NCI-H128 (cell line): ENCODE data around the gene CACNA1A.
"Not testable (repeated sequence)": the region's sequence is repeated elsewhere in the genome, so short reads cannot be mapped to it uniquely, and the experiment has no call there.

Source experiments
- DNase-seq: peaks from one replicate; lab custom pipeline; 2025; ENCODE audit not compliant: unreplicated experiment; lab: John Stamatoyannopoulos, UW

CACNA1A gene

DNA sequence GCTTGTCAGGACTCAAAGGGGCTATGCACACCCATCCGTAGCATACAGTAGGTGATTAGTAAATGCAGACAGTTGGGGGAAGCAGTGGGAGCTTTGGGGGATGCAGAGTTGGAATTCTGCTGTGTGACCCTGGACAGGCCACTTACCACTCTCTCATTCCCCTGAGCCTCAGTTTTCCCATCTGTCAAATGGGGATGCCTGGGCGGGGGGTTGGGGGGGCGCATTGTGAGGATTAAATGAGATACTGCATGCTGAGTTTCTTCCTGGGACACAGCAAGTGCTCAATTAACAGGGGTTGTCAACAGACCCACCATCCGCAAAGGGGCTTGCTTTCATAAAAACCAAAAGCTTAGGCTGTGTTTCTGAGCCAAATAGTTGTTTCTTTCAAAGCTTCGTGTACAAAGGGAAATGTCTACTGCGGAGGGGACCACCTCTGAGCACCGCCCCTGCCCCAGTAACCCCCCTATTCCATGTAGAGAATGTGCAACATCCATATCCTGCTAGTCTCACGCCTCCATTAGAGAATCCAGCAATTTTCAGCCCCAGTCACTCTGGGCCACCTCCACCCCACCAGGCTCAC is 223.7 kb downstream of the CACNA1A start:
- no peak for DNase-seq

DNA sequence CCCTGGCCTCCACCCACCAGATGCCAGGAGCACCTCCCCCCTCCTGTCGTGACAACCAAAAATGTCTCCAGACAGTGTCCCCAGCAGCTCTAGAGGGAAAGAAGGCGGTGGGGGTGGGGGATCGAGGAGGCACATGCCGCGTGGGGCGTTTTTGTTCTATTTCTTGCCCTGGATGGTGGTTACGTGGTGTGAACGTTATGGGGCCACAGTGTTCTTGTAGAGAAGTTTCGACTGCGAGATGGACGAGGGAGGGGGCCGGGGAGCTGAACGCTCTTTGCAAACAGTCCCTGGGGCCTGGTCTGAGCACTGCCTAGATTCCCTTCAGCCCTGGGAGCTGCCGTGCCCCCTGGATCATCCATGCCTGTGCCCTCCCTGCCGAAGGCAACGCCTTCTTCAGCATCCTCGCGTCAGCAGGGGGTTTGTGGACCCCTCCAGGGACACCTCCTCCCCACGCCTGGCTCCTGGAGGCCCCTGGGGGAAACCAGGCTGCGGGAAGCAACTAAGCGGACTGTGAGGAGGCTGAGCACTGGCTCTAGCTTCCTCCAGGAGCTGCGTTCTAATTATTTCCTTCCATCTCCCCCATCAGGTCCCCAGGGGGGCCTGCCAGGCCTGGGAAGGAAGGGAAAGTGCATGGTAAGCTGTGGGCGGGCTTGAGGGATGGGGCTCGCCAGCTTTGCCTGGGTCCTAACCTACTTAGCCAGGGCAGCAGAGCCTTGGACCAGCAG is 224.6 kb downstream of the CACNA1A start:
- no peak for DNase-seq

DNA sequence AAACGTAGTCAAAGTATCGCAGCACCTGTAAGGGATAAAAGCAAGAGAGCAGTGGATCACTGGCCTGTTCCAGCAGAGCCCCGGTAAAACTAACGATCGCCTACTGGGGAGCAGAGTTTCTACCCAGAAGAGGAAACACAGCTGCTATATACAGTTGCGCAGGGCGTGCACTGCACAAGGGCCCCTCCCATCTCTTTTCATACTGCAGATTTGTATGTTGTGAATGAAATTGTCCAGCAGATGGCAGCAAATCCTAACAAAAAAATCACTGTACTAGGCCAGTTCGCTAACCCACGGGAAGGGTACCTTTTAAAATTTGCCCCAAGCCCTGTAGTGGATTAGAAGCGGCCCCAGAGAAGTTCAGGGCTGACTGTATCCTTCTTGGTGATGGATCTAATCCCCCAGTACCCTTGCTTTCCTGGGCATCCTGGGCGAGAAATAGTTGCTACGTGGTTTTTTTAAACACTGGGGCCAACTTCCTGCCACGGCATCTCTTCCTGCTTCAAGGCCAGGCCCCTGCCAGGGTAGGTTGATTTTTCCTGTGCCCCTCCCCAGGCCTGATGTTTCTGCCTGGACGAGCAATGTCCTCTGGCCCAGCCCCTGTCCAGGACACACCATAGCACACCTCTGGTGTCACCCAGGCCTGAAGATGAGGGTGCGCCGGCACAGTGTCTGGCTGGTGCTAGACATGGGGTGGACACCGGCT is 229.0 kb downstream of the CACNA1A start:
- peak; percentile 55 for DNase-seq

DNA sequence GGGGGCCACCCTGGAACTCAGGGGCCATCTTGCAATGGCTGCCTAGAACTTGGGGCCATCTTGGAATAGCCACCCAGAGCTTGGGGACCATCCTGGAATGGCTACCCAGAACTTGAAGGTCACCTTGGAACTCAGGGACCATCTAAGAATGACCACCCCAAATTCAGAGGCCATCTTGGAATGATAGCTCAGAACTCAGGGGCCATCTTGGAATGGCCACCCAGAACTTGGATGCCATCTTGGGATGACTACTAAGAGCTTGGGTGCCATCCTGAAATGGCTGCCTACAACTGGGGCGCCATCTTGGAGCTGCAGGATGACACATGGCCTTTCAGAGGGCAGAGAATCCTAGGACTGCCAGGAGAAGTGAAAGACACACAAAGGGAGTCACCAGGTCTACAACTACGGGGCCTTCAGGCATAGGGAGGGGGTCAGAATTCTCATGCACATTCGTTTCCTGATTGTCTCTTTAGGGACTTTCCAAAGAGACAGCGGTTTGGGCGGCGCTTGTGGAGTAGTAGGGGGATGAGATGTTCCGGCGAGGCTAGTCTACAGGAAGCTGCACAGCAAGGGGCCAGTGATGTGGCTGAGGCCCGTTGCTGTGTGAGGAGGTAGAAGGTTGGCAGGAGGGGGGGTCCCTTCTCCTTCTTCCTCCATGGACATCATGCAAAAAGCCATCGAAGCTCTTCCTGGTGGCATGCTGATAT is 231.1 kb downstream of the CACNA1A start:
- DNase-seq = no peak

DNA sequence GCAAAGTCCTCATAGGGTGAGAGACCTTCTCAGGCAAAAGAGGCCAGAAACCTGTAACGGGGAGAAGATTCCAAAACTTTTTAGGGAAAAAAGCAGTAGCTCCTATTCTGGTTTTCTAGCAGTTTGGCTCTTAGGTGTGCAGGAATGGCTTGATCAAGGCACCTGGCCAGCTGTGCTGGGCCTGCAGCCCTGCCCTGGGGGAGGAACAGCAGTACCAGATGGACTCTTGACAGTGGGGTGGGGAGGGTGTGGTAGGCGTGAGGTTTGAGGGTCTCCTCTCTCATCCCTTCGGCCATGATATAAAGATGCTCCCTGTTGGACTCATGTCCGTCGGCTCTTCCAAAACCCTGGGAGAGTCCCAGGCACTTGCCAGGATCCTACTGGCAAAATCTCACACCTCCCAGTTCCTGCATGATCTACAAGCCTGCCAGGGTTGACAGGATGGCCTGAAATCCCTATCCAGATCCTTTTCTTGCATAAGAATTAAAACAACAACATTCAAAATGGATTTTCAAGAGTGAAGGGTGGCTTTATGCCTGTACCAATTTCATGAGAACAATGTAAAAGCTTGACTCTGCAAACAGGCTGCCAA is 235.7 kb downstream of the CACNA1A start:
- no peak for DNase-seq

DNA sequence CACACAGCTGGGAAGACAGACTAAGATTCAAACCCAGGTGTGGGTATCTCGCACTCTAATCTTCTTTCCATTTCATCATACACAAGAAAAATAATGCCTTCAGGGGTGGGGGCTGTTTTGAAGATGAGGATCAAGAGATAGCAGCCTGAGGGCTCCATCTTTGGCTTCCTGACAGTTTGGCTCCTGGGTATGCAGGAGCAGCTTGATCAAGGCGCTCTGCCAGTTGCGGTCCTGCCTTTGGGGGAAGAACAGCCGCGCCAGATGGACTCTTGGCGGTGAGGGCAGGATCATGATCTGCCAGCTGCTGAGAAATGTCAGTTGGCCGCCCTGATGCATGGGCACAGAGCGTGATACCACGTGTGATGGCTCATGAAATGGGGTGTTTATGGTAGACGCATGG is 236.9 kb downstream of the CACNA1A start:
- DNase-seq = no peak

DNA sequence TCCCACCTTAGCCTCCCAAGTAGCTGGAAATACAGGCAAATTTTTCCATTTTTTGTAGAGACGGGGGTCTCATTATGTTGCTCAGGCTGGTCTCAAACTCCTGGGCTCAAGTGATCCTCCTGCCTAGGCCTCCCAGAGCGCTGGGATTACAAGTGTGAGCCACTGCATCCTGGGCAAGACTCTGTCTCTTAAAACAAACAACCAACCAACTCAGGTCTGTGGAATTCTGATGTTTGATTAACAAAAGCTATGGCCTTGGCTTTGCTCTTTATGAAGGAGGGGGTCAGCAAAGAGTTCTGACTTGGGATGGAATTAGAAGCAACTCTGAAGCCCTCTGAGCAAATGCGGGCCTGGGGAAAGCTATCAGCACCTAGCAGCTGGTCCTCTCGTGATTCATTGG is 238.4 kb downstream of the CACNA1A start:
- DNase-seq = no peak

DNA sequence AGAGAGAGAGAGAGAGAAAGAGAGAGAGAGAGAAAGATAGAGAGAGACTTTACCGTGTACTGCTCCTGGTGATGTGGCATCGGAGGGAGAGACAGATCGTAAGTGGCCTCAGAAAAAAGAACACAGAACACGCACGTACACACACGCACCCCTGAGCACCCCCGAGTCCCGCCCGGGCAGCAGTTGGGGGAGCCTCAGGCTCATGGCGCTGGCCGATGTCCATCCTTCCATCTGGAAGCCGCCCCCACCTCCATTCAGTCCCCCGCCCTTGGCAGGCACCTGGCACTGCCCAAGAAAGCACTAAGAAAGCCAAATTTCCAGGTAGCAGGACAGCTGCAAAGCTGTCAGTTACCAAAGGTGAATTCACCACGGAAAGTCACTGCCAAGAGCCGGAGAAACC is 239.1 kb downstream of the CACNA1A start:
- DNase-seq = no peak

DNA sequence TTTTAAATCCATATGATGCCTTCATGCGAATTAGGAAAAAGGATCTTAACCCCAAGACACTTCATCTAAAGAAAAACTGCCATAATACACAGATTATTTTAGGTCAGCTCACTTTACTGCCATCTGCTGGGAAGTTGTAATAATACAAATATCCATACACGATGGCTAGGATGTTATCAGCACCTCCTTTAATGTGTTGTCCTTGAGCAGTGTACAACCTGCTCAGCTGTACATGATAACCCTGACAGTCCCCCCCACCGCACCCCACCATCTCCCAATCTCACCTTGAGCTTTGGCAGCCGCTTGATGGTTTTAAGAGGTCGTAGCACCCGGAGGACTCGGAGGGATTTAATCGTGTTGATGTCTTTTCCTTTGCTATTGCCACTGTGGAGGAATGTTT is 243.8 kb downstream of the CACNA1A start:
- DNase-seq = no peak

DNA sequence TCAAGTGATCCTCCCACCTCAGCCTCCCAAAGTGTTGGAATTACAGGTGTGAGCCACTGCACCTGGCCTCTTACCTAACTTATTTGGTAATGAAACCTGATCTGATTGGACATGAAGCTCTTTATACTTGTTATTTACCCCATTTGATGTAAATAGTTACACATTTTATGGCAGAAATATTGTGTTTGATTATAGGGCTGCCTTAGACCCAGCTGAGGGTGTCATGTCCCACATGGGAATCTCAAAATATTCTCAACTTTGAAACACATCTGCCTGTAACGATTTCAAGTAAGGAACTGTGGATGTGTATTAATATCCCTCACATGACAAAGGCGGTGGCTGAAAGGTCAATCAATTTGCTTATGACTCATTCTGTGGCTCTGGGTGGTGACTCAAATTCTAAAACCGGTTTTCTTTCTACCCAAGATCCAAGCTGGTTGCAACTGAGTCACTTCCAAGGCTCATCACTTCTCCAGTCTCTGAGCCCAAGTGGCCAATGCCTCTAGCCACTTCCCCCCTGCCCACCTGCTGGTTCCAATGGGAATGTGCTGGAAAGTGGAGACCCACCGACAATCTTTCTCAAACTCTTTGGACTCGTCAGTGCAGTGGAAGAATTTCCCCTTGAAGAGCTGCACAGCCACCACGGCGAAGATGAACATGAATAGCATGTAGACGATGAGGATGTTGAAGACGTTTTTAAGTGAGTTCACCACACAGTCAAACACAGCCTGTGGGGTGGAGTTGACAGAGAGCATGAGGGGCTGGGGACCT is 245.2 kb downstream of the CACNA1A start:
- no peak for DNase-seq

DNA sequence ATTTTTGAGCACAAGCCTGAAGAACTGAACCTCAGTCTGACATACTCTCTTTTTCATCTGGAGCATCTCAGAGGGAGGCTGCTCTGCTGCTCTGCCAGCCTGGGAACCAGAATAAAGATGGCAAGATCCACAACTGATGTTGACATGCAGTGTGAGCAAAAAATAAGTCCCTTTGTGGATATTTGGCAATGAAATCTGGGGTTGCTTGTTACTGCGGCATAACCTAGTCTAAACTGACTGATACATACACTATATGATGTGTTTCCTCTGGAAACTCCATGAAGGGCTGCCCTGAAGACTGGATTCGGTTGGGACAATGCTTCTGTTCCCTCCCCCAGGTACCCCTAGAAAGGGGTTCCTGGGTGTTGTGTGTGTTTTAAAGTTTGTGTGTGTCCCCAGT is 249.4 kb downstream of the CACNA1A start:
- DNase-seq = no peak

DNA sequence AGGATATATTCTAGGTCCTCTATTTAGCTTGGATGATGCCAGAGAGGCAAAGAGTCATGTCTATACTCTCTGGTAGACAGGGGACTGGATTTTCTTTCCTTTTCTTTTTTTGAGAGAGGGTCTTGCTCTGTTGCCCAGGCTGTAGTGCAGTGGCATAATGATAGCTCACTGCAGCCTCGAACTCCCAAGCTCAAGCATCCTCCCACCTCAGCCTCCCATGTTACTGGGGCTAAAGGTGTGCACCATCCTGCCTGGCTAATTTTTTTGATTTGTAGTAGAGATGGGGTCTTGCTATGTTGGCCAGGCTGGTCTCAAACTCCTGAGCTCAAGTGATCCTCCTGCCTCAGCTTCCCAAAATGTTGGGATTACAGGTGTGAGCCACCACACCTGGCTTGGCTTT is 249.9 kb downstream of the CACNA1A start:
- not testable (repeated sequence) for DNase-seq

DNA sequence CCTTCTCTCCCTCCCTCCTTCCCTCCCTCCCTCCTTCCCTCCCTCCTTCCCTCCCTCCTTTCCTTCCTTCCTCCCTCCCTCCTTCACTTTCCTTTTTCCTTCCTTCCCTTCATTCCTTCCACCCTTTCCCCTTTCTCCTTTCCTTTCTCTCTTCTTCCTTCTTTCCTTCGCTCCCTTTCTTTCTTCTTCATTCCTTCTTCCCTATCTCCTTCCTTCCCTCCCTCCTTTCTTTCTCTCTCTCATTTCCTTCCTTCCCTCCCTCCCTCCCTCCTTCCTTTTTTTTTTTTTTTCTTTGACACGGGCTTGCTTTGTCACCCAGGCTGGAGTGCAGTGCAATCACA is 250.6 kb downstream of the CACNA1A start:
- DNase-seq = no peak

DNA sequence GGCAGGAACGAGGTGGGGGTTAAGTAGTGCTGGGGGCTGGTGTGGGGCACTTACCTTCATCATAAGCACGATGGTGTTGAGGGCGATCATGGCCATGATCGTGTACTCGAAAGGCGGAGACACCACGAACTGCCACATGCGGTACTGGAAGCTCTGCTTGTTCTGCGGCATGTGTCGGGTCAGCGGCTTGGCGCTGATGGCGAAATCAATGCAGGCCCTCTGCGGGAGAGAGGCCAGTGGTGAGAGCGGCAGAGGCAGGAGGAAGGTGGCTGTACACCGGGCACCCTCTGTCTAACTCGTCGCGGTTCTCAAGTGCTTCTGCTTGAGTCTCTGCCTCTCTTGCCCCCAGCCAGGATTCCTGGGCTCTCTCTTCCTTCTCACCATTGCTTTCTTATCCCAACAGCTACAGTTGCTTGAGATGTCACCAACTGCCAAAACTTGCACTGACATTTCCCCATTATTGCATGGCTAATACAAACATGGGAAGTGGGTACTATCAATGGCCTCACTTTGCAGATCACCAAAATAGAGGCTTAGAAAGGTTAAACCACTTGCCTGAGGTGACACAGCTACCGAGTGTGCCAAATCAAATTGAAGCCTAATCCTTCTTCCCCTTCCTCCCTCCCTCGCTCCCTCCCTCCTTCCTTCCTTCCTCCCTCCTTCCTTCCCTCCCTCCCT is 251.1 kb downstream of the CACNA1A start:
- DNase-seq = no peak

DNA sequence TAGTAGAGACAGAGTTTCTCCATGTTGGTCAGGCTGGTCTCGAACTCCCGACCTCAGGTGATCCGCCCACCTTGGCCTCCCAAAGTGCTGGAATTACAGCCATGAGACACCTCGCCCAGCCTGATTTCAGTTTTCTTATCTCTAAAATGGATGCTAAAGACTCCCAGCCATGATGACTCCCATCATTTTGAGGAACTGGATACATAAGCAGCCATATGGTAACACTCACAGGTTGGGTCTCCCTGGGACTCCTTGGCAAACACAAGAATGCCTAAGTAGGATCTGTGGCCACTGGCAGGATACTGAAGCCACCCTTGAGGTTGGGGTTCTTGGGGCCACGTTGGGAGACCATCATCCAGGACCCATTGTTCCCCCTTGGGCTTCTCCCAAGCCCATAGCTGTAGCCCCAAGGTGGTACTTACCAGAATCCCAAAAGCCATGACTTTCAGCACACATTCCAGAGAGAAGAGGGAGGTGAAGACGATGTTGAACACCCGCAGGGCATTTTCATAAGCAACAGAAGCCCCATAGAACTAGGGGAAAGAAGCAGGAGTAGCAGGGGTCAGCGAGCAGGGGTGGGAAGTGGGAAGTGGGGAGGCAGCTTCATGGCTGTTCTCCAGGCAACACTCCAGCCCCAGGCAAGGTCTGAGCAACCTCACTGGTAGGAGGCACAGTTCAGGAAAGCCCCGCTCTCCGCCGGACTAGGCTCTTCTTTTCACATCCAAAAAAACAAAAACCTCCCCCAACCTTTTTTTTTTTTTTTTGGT is 253.5 kb downstream of the CACNA1A start:
- no peak for DNase-seq

DNA sequence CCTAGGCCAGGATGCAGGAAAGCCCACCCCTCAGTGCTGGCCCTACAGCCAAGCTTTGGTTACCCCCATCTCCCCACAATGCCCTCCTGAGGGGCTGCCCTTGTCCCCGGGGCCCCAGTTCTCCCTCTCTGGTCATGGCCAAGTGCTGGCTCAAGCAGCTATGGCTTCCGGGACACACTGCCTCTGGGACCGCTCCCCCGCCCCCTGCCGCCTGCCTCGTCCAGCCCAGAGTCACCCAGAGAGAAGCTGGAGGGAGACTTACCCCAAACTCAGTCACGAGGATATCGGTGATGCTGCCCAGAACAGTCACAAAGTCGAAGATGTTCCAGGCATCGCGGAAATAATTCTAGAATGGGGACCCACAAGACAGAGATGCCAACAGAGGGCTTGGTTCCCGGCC is 261.4 kb downstream of the CACNA1A start:
- DNase-seq = no peak

DNA sequence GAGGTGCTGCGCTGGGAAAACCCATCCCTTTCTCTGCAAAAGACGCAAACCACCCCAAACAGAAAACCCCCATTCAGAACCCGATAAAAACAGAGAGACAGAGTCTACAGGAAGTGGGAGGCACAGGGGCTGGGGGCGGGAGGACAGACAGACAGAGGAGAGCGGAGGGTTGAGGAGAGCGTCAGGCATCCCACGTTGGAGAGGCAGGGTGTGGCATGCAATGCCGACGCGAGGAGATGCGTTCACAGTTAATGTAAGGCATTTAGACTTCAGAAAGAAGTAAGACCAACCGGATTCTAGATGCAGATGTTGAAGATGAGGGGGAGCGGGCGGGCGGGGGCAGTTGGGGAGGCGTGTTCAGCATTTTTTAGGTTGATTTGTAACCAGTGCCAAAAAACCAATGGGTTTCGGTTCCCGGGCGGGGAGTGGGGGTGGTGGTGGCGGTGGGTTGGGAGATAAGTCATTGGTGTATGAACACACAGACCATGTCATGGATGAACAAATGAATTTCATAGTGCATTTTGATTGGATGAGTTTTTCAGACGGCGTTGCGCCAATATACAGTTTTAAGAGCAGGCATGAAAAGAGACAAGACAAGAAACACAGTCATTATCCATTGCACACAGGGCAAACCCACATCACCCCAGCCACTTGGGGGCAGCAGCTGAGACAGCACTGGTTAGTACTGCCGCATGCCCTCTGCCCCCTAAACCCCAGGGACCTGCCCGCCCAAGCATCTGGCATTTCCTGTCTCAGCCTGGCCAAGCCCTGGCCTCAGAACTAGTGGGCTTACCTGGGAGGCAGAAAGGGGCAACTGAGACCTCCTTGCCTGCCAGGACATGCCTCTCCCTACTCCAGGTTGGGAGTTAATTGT is 264.8 kb downstream of the CACNA1A start:
- no peak for DNase-seq

DNA sequence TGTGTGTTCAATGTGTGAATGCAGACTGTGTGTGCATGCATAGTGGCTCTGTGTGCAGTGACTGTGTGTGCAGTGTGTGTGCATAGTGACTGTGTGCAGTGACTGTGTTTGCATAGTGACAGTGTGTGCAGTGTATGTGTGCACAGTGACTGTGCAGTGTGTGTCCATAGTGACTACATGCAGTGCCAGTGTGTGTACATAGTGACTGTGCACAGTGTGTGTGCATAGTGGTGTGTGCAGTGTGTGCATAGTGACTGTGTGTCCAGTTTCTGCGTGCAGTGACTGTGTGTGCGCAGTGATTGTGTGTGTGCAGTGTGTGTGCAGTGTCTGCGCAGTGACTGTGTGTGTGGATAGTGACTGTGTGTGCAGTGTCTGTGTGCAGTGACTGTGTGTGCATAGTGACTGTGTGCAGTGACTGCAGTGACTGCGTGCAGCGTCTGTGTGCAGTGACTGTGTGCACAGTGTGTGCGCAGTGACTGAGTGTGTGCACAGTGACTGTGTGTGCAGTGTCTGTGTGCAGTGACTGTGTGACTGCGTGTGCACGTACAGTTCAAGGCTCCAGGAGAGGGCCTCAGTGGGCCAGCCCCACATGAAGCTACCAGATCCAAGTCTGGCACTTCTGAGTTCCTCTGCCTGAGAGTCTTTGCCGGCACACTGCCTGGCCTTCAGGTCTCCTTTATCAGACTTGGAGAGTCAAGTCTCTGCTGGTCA is 265.8 kb downstream of the CACNA1A start:
- DNase-seq = no peak
